Liver (tissue), 3 donors: Measurements from ENCODE around the gene RARRES1.

Experiments
- CTCF ChIP-seq: fragments of 150-350 bp; IDR thresholded peaks from 2 replicates; pipeline ENCODE4 v1.5.1; 2017; ENCODE audit warnings: improper control_type of control experiment, low read depth, low read length; ENCODE audit not compliant: missing input control
- MAX ChIP-seq: IDR thresholded peaks from 2 replicates; pipeline ENCODE4 v1.6.1; 2016; ENCODE audit warnings: antibody characterized with exemption
- REST ChIP-seq: IDR thresholded peaks from 2 replicates; pipeline ENCODE4 v1.6.1; 2016; ENCODE audit warnings: antibody characterized with exemption, mild to moderate bottlenecking
- RXRA ChIP-seq, 2 donors: IDR thresholded peaks; 2 replicates each; pipeline ENCODE4 v1.6.1; 2017 to 2018; ENCODE audit warnings: antibody characterized with exemption in 2 of 2, mild to moderate bottlenecking in 1 of 2
- SP1 ChIP-seq: IDR thresholded peaks from 2 replicates; pipeline ENCODE4 v1.6.1; 2018; ENCODE audit warnings: antibody characterized with exemption, mild to moderate bottlenecking
- YY1 ChIP-seq: IDR thresholded peaks from 2 replicates; pipeline ENCODE4 v1.6.1; 2016; ENCODE audit warnings: antibody characterized with exemption, mild to moderate bottlenecking
- donor health status: healthy.
- donor health status: healthy.

- TF ChIP-seq CTCF (no peak), REST (no peak), SP1 (no peak), RXRA (IDR thresholded peaks at IDR 0.05) (no peak), YY1 (no peak), MAX (no peak)
Observed at GRCh38 chr3:158702815-158703481, 29.3 kb downstream of the RARRES1 start.
